Non-pigmented ciliary epithelial cell (primary cell): ENCODE measurements around the gene GPR161.

ENCODE experiments used
- DNase-seq: peaks from one replicate; pipeline ENCODE4 v3.0.0-alpha.2; 2010; ENCODE audit warnings: low read depth

Gene GPR161

GRCh38 chr1:168146626-168147025, 9.9 kb upstream of the GPR161 start:
- DNase-seq = no peak

DNA sequence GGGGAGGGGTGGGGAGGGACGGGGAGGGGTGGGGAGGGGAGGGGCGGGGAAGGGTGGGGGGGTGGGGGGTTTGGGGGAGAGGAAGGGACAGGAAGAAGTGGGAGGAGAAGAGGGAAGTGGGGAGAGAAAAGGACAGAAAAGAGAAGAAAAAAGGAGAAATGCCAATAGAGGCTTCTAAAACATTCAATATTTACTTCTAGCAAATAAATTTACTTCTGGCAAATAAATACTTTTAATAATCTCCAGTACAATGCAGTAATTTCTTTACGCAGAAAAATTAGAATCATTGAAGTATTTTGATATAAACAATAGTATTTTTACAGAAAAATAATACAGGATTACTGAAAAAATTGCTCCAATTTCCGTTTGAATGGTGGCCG, 9.4 kb upstream of the GPR161 start:
- DNase-seq = no peak

DNA sequence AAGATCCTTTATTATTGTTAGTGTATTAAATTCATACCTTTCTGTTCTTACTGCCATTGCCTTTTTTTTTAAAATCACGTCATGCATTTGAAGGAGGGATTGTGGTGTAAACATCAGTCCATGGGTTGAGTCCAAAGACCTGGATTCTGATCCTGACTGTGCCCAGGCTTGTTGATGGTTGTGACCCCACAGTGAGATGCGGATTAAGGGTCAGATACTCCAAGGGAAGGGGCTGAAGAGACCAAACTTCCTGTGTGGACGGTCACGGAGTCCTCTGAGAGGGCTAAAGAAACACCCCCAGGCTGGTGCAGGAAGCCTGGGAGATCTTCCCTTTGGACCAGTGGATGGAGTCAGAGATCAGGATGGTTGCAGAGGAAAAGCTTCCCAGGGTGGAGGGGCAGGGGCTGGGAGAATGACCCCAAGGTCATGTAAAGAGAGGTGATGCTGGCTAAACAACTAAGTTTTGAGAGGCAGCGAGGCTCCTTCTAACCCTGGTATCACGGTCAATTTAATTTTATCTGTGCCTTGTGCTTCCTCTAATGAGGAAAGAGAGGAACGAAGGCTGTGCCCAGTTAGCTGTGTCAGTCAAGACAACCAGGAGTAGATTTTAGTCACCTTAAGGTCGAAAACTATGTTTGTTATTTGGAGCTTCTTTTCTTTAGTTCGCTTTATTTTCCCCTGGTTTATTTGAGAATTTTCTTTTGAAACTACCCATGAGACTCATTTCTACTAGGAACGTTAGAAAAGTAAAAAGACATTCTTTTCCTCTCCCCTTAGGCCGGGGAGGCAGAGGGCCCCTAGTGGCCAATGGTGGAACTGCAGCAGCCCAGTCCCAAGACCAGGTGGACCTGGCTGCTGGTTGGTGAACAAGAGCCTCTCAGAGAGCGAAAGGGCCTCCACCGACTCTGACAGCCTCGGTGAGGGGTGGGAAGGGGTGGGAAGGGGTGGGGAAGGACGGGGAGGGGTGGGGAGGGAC, 8.7 kb upstream of the GPR161 start:
- DNase-seq = no peak

- DNase-seq = no peak
Measured at GRCh38 chr1:168141871-168142385, 5.2 kb upstream of the GPR161 start.

- no peak for DNase-seq
Measured at GRCh38 chr1:168139070-168139469, 2.3 kb upstream of the GPR161 start.

GRCh38 chr1:168138134-168138533, 1.4 kb upstream of the GPR161 start:
- DNase-seq = no peak

DNA sequence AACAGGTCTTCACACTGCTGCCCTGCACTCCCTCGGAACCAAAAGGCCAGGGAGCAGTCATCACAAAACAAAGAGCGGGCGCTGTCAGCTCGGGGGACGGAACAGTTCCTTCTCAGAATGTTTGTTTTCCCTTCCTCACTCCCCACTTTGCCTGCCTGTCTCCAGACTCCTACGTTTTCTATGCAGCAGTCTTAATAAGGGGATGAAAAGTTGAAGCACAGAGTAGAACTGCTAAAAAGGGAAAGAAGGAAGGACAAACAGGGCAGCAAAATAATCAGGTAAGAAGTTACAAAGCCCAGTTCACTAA, 738 bp upstream of the GPR161 start:
- no peak for DNase-seq

DNA sequence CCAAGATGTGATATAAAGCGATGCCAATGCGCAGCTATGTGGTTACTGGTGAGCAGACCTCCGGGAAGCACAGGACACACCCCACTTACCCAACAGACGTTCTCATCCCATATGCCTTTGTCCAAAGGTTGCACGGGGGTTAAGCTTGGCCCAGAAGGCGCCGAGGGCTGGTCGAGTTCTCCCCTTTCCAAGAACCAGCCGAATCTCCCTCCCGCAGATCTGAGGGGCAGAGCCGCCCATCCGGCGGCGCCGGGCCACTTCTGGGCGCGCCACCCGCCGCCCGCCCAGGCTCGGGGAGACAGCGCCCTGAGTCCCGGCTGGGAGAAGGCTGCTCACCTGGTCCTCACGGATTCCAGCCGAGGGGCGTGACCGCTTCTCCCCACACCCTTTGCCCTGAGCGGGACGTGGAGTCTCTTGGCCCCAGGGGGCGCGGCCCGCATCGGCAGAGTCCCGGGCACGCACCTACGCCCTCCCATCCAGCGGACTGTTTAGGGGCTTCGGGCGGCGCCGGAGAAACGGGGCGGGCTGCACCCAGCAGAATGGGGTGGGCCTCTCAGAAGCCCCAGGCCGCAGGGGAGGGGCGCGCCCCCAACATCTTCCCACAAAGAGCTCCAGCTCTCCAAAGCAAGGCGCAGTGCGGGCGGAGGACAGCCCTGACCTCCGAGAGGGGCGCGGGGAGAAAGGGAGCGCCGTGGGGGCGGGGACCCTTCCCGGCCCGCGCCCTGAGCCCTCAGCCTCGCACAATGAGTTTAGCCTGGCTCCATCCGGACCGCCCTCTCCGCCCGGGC, 615 bp downstream of the GPR161 start:
- no peak for DNase-seq

- no peak for DNase-seq
Measured at GRCh38 chr1:168135116-168135920, 1.4 kb downstream of the GPR161 start.

GRCh38 chr1:168134642-168135041, 2.1 kb downstream of the GPR161 start:
- no peak for DNase-seq

DNA sequence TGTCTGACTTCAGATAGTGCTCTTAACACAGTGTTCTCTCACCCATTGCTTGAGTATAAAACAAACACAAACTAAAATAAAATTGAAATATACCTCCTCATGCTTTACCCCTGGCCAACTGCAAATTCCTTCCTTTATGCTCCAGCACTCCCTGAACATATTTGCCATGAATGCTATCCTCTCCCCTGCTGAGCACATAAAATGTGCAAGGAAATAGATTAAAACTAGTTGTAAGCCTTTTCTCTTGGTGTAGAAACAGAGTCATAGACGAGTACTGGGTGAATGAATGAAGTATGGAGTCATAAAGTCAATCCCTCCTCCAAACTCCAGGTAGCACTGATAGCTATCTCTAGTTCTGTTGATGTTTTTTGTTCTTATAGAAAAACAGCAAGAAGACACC, 2.6 kb downstream of the GPR161 start:
- DNase-seq = no peak

DNA sequence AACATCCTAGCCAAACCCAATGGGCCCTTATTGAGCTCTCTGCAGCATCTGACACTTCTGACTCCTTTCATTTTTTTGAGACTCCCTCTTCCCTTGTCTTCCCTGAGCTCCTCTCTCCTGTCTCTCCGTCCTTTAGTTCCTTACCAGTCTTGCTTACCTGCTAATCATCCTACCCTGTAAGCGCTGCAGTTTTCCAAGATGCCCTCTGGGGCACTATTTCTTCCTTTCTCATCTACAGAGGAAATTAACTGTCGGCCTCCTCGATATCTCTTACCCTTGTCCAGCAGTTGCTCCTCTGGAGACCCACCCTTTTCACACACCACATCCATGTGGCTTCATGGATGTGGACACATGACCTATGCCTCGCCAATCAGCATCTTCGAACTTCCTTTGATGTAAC, 6.8 kb downstream of the GPR161 start:
- no peak for DNase-seq

DNA sequence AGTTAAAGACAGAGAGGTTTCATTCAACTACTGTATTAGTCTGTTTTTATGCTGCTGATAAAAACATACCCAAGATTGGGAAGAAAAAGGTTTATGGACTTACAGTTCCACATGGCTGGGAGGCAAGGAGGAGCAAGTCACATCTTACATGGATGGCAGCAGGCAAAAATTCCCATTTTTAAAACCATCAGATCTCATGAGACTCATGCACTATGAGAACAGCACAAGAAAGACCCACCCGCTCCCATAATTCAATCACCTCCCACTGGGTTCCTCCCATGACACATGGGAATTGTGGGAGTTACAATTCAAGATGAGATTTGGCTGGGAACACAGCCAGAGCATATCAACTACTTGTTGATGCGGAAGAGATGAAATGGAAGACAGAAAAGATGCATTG, 9.2 kb downstream of the GPR161 start:
- no peak for DNase-seq

DNA sequence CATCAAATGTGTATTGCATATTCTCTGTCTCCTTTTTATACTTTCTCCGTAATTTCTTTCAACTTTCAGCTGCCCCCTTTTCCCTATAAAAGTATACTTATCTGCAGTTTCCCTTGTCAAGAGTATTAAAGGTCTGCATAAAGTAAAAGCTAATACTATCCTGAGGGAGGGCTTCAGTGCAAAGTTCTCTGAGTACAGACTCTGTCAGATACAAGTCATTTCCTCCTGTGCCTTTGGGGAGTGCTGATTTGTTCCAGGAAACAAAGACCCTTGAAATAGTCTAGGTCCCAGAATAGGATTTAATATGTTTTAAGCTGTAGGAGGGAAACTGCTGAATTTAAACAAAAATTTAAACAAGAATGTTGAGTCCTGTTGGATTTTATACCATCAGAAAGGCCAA, 11.7 kb downstream of the GPR161 start:
- DNase-seq = no peak

GRCh38 chr1:168121401-168122011, 15.2 kb downstream of the GPR161 start:
- DNase-seq = no peak

- no peak for DNase-seq
Measured at GRCh38 chr1:168119750-168120149, 17.0 kb downstream of the GPR161 start.

DNA sequence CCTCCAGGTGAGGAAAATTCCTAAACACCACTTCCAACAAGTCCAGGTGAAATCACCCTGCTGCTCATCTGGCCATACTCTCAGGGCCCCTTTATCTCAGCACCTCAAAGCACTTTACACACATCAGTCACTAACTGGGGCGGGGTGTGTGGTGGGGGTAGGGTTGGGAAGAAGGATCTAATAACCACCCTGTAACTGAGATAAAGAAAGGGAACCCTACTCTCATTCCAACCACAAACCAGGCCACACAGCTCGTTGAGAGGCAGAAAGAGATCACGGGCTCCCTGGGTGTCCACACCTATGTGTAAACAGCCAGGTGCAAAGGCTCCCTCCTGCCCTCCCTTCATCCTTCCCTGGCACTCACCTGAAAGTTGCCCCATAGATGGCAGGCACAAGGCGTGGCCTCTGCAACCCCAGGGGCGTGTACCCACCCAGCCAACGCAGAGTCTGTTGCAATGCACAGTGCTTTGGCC, 20.4 kb downstream of the GPR161 start:
- no peak for DNase-seq

DNA sequence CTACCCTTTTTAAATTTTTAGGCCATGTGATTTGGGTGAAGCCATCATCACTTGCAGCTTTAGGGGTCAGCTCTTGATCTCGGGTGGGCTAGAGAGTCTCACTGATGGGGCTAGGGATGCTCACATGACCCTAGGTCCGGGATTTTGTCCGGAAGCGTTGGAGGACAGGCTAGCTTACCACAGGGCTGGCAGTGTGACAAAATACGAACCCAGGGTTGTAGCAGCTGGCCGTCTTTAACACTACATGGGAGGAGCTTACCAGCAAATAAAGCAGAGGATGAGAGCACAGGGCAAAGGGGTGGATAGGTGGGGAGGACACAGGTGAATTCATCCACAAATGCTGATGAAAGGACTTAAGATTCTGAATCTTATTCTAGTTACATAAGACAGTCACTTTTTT, 21.9 kb downstream of the GPR161 start:
- DNase-seq = no peak

DNA sequence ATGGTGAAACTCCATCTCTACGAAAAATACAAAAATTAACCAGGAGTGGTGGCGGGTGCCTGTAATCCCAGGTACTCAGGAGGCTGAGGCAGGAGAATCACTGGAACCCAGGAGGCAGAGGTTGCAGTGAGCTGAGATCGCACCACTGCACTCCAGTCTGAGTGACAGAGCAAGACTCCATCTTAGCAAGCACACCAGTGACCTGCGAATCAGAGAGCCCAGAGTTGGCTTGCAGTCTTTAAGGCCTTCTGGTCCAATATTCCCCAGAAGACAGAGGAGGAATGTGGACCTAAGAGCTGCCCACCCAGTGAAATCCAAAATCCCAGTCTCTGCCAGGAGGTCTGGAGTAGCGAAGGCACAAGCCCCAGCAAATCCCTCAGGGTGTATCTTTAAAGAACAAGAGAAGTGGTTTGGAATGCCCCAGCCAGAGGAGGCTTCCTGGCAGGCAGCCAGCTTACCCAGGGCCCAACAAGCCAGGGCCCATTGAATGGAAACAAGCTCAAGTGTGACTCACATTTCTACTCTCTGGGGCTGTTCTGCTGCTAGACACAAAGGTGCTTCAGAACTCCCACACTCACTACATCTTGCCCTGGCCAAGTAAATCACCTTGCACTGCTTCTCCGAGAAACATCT, 23.9 kb downstream of the GPR161 start:
- DNase-seq = peak; percentile 50

- DNase-seq = no peak
Measured at GRCh38 chr1:168110896-168111545, 25.7 kb downstream of the GPR161 start.

GRCh38 chr1:168106274-168106673, 30.5 kb downstream of the GPR161 start:
- DNase-seq = no peak
